Measurements from ENCODE around the gene LGALS8.

LGALS8 gene

DNA sequence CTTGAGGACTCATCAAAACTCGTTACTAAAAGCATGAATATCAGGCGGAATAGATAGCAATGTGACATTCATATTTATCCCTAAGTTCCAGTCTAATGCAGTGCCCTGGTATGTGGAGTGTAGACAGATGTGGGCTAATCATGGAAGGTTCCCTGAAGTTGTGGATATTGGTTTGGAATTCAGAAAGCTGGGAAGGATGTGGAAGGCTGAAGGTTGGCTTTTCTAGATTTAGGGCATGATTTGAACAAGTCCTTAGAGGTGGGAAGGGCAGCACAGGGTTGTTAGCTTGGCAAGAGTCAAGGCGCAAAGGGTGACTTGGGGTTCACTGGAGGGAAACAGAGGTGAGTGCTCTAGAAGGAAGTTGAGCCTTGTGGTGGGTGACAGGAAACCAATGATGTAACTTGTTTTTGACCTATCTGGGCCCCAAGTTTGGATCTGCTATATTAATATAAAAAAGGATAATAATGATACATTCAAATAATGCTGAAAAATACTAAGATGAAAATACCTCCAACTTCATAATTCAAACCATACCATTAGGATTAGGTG, 21.9 kb downstream of the LGALS8 start:
- TF ChIP-seq ZNF274 (IDR thresholded peaks at IDR 0.05; ENCODE audit: low read depth, low read length) (no peak), YY1 (IDR thresholded peaks at IDR 0.05; ENCODE audit: insufficient read depth, insufficient read length) (no peak), SUZ12 (IDR thresholded peaks at IDR 0.05; ENCODE audit: extremely low read depth, insufficient read depth, insufficient read length) (no peak)
- peaks cover 91% of the 10 kb centered on the region for H3K36me3 ChIP-seq (ENCODE audit: insufficient read depth, insufficient read length, low read length)

DNA sequence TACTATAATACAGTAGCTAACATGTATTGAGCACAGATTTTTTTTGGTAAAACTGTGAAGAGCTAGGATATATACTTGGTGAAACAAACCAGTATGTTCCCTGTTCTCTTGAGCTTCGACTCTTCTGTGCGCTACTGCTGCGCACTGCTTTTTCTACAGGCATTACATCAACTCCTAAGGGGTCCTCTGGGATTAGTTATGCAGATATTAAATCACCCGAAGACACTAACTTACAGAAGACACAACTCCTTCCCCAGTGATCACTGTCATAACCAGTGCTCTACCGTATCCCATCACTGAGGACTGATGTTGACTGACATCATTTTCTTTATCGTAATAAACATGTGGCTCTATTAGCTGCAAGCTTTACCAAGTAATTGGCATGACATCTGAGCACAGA, 24.7 kb downstream of the LGALS8 start:
- H3K9me3 ChIP-seq (ENCODE audit: insufficient read depth, low read length), result no peaks in the 10 kb centered on the region
- H3K4me1 ChIP-seq (ENCODE audit: insufficient read depth, insufficient read length), result no peaks in the 10 kb centered on the region
- DNase-seq (ENCODE audit: low read depth, low spot score), result no peak
- no peaks in the 10 kb centered on the region for H3K27me3 ChIP-seq (ENCODE audit: insufficient read depth, insufficient read length)
- H3K4me3 ChIP-seq (ENCODE audit: insufficient read length, low read depth), result no peak overlapping the region
- no peak overlapping the region for H3K9ac ChIP-seq (ENCODE audit: insufficient read length, low read depth)
- H3K36me3 ChIP-seq (ENCODE audit: insufficient read depth, insufficient read length, low read length), result peaks cover 96% of the 10 kb centered on the region
- TF ChIP-seq ZNF274 (IDR thresholded peaks at IDR 0.05; ENCODE audit: low read depth, low read length) (no peak), SUZ12 (IDR thresholded peaks at IDR 0.05; ENCODE audit: extremely low read depth, insufficient read depth, insufficient read length) (no peak), YY1 (IDR thresholded peaks at IDR 0.05; ENCODE audit: insufficient read depth, insufficient read length) (no peak)

More for the DNA sequence above, 21.9 kb downstream of the LGALS8 start:
- Histone ChIP-seq H3K9me3 (ENCODE audit: insufficient read depth, low read length) (no peaks in the 10 kb centered on the region), H3K9ac (ENCODE audit: insufficient read length, low read depth) (no peak overlapping the region), H3K27me3 (ENCODE audit: insufficient read depth, insufficient read length) (no peaks in the 10 kb centered on the region), H3K4me1 (ENCODE audit: insufficient read depth, insufficient read length) (no peaks in the 10 kb centered on the region), H3K4me3 (ENCODE audit: insufficient read length, low read depth) (no peak overlapping the region)
- DNase-seq (ENCODE audit: low read depth, low spot score), result no peak

DNA sequence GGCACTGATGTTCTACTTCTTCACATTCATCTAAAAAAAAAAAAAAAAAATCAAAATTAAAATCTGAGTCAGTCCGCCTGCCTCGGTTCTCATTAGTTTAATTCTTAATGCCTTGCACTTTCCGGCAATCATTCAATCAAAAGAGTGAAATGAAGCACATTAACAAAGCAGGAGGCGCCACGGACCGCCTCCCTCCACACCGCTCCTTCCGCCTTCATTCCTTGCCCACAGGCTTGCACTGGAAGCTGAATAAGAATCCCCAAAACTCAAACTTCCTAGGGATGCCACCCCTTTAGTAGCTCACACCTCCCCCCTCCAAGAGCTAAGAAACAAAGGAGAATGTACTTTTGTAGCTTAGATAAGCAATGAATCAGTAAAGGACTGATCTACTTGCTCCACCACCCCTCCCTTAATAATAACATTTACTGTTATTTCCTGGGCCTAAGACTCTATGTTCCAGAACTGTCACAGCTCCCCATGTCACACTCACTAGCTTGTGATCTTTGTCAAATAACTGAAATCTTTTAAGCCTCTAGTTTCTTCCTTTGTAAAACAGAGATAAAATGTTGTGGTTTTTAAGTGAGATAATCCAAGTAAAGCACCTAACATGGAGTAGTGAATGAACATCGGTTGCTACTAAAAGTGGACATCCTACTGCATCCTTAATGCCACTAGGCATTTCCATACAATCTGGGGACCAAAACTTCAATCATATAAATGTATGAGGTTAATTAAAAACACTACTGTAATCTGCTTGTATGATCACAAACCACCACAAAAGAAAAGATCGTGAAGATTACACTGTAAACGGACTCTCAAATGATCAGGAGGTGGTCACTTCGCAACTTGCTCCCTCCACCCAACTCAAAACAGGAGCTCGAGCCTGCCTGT, 27.4 kb downstream of the LGALS8 start:
- Histone ChIP-seq H3K27me3 (ENCODE audit: insufficient read depth, insufficient read length) (no peaks in the 10 kb centered on the region), H3K4me3 (ENCODE audit: insufficient read length, low read depth) (no peak overlapping the region), H3K36me3 (ENCODE audit: insufficient read depth, insufficient read length, low read length) (peaks cover 99% of the 10 kb centered on the region), H3K4me1 (ENCODE audit: insufficient read depth, insufficient read length) (no peaks in the 10 kb centered on the region), H3K9ac (ENCODE audit: insufficient read length, low read depth) (no peak overlapping the region), H3K9me3 (ENCODE audit: insufficient read depth, low read length) (no peaks in the 10 kb centered on the region)
- DNase-seq (ENCODE audit: low read depth, low spot score), result no peak
- no peak for TF ChIP-seq ZNF274 (IDR thresholded peaks at IDR 0.05; ENCODE audit: low read depth, low read length)
- TF ChIP-seq YY1 (IDR thresholded peaks at IDR 0.05; ENCODE audit: insufficient read depth, insufficient read length), result no peak
- TF ChIP-seq SUZ12 (IDR thresholded peaks at IDR 0.05; ENCODE audit: extremely low read depth, insufficient read depth, insufficient read length), result no peak

DNA sequence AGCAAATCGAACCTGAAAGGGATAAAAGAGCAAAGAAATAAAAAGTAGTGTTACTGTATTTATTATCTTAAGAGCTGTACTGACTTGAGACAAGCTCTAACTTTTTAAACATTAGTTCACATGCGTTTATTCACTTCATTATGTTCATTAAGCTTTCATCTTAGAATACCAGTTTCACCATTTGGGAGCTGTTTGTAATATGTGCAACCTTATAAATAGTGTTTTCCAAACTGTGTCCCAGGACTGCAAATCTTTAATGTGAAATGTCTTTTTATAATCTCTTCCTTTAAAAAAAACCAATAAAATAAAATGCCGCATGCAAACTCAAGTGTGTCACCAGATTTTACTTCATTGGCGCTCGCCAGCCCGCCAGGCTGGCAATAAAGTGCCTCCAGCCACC, 28.3 kb downstream of the LGALS8 start:
- H3K27me3 ChIP-seq (ENCODE audit: insufficient read depth, insufficient read length), result no peaks in the 10 kb centered on the region
- peaks cover 99% of the 10 kb centered on the region for H3K36me3 ChIP-seq (ENCODE audit: insufficient read depth, insufficient read length, low read length)
- no peaks in the 10 kb centered on the region for H3K4me1 ChIP-seq (ENCODE audit: insufficient read depth, insufficient read length)
- no peak overlapping the region for H3K9ac ChIP-seq (ENCODE audit: insufficient read length, low read depth)
- no peak for DNase-seq (ENCODE audit: low read depth, low spot score)
- TF ChIP-seq SUZ12 (IDR thresholded peaks at IDR 0.05; ENCODE audit: extremely low read depth, insufficient read depth, insufficient read length), result no peak
- TF ChIP-seq YY1 (IDR thresholded peaks at IDR 0.05; ENCODE audit: insufficient read depth, insufficient read length), result no peak
- TF ChIP-seq ZNF274 (IDR thresholded peaks at IDR 0.05; ENCODE audit: low read depth, low read length), result no peak
- H3K9me3 ChIP-seq (ENCODE audit: insufficient read depth, low read length), result no peaks in the 10 kb centered on the region
- no peak overlapping the region for H3K4me3 ChIP-seq (ENCODE audit: insufficient read length, low read depth)

DNA sequence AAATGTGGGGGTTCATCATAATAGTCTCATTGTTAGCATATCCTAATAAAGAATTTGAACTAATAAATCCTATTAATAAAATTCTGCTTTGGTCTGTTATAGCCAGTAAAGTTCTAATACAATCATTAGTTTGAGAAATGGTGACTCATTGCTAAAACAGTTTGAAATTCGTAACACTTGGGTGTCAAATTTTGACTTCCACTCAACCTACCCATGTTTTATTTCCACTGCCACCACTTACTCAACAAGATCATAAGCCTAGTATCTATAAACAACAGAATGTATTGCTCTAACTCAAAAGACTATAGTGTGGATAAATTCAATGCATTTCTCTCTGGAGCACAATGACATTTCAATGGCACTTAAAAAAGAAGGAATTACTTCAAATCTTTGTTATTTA, 29.1 kb downstream of the LGALS8 start:
- Histone ChIP-seq H3K9ac (ENCODE audit: insufficient read length, low read depth) (no peak overlapping the region), H3K9me3 (ENCODE audit: insufficient read depth, low read length) (no peaks in the 10 kb centered on the region), H3K4me1 (ENCODE audit: insufficient read depth, insufficient read length) (no peaks in the 10 kb centered on the region), H3K36me3 (ENCODE audit: insufficient read depth, insufficient read length, low read length) (peaks cover 99% of the 10 kb centered on the region), H3K4me3 (ENCODE audit: insufficient read length, low read depth) (no peak overlapping the region), H3K27me3 (ENCODE audit: insufficient read depth, insufficient read length) (no peaks in the 10 kb centered on the region)
- TF ChIP-seq ZNF274 (IDR thresholded peaks at IDR 0.05; ENCODE audit: low read depth, low read length) (no peak), SUZ12 (IDR thresholded peaks at IDR 0.05; ENCODE audit: extremely low read depth, insufficient read depth, insufficient read length) (no peak), YY1 (IDR thresholded peaks at IDR 0.05; ENCODE audit: insufficient read depth, insufficient read length) (no peak)
- DNase-seq (ENCODE audit: low read depth, low spot score), result no peak

DNA sequence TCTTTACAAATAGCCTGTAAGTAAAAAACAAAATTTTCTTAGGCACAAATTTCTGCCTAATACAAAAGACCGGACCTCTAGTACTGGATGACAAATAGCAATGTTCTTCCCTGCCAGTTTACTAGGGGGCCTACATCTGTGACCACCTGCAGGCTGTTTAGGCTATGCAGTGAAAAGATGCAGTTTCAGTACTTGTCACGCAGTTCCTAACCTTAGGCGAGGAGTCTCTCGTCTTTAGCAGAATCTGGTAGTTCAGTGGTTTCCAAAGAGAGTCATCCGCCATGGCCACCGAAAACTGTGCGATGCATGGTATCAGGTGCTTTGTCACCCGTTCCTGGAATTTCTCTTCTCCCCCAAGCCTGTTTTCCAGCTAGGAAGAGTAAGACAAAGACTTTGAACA, 29.6 kb downstream of the LGALS8 start:
- no peak for TF ChIP-seq YY1 (IDR thresholded peaks at IDR 0.05; ENCODE audit: insufficient read depth, insufficient read length)
- no peak for TF ChIP-seq SUZ12 (IDR thresholded peaks at IDR 0.05; ENCODE audit: extremely low read depth, insufficient read depth, insufficient read length)
- no peak for TF ChIP-seq ZNF274 (IDR thresholded peaks at IDR 0.05; ENCODE audit: low read depth, low read length)
- Histone ChIP-seq H3K9me3 (ENCODE audit: insufficient read depth, low read length) (no peaks in the 10 kb centered on the region), H3K4me1 (ENCODE audit: insufficient read depth, insufficient read length) (no peaks in the 10 kb centered on the region), H3K9ac (ENCODE audit: insufficient read length, low read depth) (no peak overlapping the region), H3K36me3 (ENCODE audit: insufficient read depth, insufficient read length, low read length) (peaks cover 99% of the 10 kb centered on the region), H3K4me3 (ENCODE audit: insufficient read length, low read depth) (no peak overlapping the region), H3K27me3 (ENCODE audit: insufficient read depth, insufficient read length) (no peaks in the 10 kb centered on the region)
- no peak for DNase-seq (ENCODE audit: low read depth, low spot score)

DNA sequence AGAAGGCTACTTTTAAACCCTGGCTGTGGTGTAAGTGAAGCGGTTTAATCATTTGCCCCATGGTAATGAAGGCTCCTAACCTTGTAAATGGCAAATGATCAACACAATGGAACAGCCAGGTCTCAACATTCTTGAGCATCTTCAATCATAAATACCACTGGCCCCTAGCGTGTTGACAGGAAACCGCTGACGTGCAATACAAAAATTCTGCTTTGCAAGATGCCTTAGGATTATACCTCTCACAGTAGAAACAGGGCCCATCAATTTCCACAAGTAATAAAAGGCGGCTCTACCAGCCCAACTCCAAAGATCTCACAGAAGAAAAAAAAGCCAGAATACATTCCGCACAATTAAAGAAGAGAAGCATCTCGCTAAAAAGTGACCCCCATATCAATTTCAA, 32.8 kb downstream of the LGALS8 start:
- DNase-seq (ENCODE audit: low read depth, low spot score), result no peak
- peaks cover 97% of the 10 kb centered on the region for H3K36me3 ChIP-seq (ENCODE audit: insufficient read depth, insufficient read length, low read length)
- no peak overlapping the region for H3K4me3 ChIP-seq (ENCODE audit: insufficient read length, low read depth)
- no peaks in the 10 kb centered on the region for H3K27me3 ChIP-seq (ENCODE audit: insufficient read depth, insufficient read length)
- H3K9me3 ChIP-seq (ENCODE audit: insufficient read depth, low read length), result no peaks in the 10 kb centered on the region
- no peak for TF ChIP-seq YY1 (IDR thresholded peaks at IDR 0.05; ENCODE audit: insufficient read depth, insufficient read length)
- TF ChIP-seq SUZ12 (IDR thresholded peaks at IDR 0.05; ENCODE audit: extremely low read depth, insufficient read depth, insufficient read length), result no peak
- no peak for TF ChIP-seq ZNF274 (IDR thresholded peaks at IDR 0.05; ENCODE audit: low read depth, low read length)
- H3K4me1 ChIP-seq (ENCODE audit: insufficient read depth, insufficient read length), result no peaks in the 10 kb centered on the region
- H3K9ac ChIP-seq (ENCODE audit: insufficient read length, low read depth), result no peak overlapping the region

All from NT2/D1 (cell line).